K562 (cell line): ENCODE data around the gene HEG1. TPM values are rescaled to one million over a fixed set of nuclear protein-coding genes. Genes with fewer than 3 reads are reported as not detected.
A peak's percentile ranks its signal among the peaks of the same experiment; 100 is the strongest.

Experiments
- ATAC-seq: fragments of 200-7000 bp; cut with Tn5 transposase; 3 replicates; pipeline ENCODE4 v1.9.1; 2020; ENCODE audit warnings: moderate library complexity
- BruUV-seq: library from RNA; stranded (reverse); fragments of 400-500 nt; replicated peaks from 2 replicates; lab custom pipeline; 2021; lab: Mats Ljungman, UMichigan
- CTCF ChIA-PET: fragments of 300-600 bp; formaldehyde crosslinking; extraction: SDS; loops from one replicate; lab custom pipeline; 2021; ENCODE audit warnings: low intra/inter-chr PET ratio; lab: Yijun Ruan, JAX
- POLR2A ChIA-PET: fragments of 300-600, 350-650 bp; sonication (Branson Sonifier 250); formaldehyde crosslinking; extraction: SDS; loops from one replicate; lab custom pipeline; 2021; ENCODE audit warnings: antibody characterized with exemption, inconsistent platforms; lab: Yijun Ruan, JAX
- DNase-seq, 4 experiments: peaks; one replicate each; pipeline versions ENCODE4 v3.0.0 to v3.0.0-alpha.2; 2011 to 2018; ENCODE audit warnings: low spot score in 3 of 4, mixed read lengths in 3 of 4; ENCODE audit errors: extremely low read depth in 1 of 4
- FAIRE-seq: peaks from 2 replicates; lab custom pipeline; 2011; peaks lifted over from hg19 to GRCh38; lab: Jason Lieb, UNC
- H2AFZ ChIP-seq: 2 replicates; pipeline ENCODE4 v1.6.0; 2011; ENCODE audit warnings: low read depth, low read length, control low read depth, inconsistent platforms
- H3K27ac ChIP-seq: fragments of 200-600 bp; 3 replicates; pipeline ENCODE4 v1.8.0; 2011; ENCODE audit warnings: low read depth, mild to moderate bottlenecking, control low read depth, inconsistent platforms, low read length, moderate library complexity, mixed read lengths; ENCODE audit errors: extremely low read depth
- H3K27me3 ChIP-seq, 2 experiments: fragments of 300-600 bp in 1 of 2; 2 replicates in 1 of 2; 3 replicates in 1 of 2; pipeline versions ENCODE4 v1.6.0 to v1.8.0; 2011; ENCODE audit warnings: inconsistent platforms in 2 of 2, low read length in 2 of 2, mild to moderate bottlenecking in 1 of 2, mixed read lengths in 1 of 2, moderate library complexity in 1 of 2; ENCODE audit not compliant: control insufficient read depth in 2 of 2, insufficient read depth in 2 of 2
- H3K36me3 ChIP-seq: fragments of 300-600 bp; 3 replicates; pipeline ENCODE4 v1.8.0; 2011; ENCODE audit warnings: mild to moderate bottlenecking, low read length, inconsistent platforms; ENCODE audit not compliant: control insufficient read depth, insufficient read depth
- H3K4me1 ChIP-seq, 2 experiments: fragments of 200-600 bp in 1 of 2; replicated peaks in 1 of 2; 2 replicates in 1 of 2; 3 replicates in 1 of 2; pipeline versions ENCODE4 v1.5.1 to v1.8.0; 2011; ENCODE audit warnings: inconsistent platforms in 2 of 2, low read length in 2 of 2, mild to moderate bottlenecking in 1 of 2, mixed read lengths in 1 of 2, moderate library complexity in 1 of 2; ENCODE audit not compliant: control insufficient read depth in 2 of 2, insufficient read depth in 2 of 2
- H3K4me2 ChIP-seq: 2 replicates; pipeline ENCODE4 v1.6.1; 2011; ENCODE audit warnings: low read length, control low read depth, inconsistent platforms, mixed read lengths; ENCODE audit not compliant: insufficient read depth
- H3K4me3 ChIP-seq: fragments of 200-600 bp; sonication (generic), shearing (Covaris generic); 2 replicates; pipeline ENCODE4 v1.5.1; 2016; ENCODE audit warnings: control low read depth, inconsistent platforms
- H3K79me2 ChIP-seq: fragments of 200-600 bp; 3 replicates; pipeline ENCODE4 v1.8.0; 2011; ENCODE audit warnings: low read length, inconsistent platforms; ENCODE audit not compliant: control insufficient read depth, insufficient read depth
- H3K9ac ChIP-seq, 2 experiments: 2 replicates each; pipeline versions ENCODE4 v1.6.0 to v1.6.1; 2011; ENCODE audit warnings: low read depth in 2 of 2, low read length in 2 of 2, control low read depth in 1 of 2, inconsistent platforms in 1 of 2, mild to moderate bottlenecking in 1 of 2, mixed read lengths in 1 of 2; ENCODE audit not compliant: insufficient read depth in 1 of 2
- H3K9me1 ChIP-seq: one replicate; pipeline ENCODE4 v1.6.0; 2011; ENCODE audit warnings: inconsistent platforms, mild to moderate bottlenecking, low read length, moderate library complexity; ENCODE audit not compliant: control insufficient read depth, insufficient read depth
- H3K9me3 ChIP-seq: replicated peaks from 2 replicates; pipeline ENCODE4 v1.5.1; 2011; ENCODE audit warnings: low read depth, low read length, inconsistent platforms; ENCODE audit not compliant: control insufficient read depth, insufficient read depth
- H4K20me1 ChIP-seq: replicated peaks from 2 replicates; pipeline ENCODE4 v1.6.1; 2011; ENCODE audit warnings: low read length, inconsistent platforms, mixed read lengths; ENCODE audit not compliant: control insufficient read depth, insufficient read depth
- CBX2 ChIP-seq: fragments of 200-600 bp; sonication (generic); IDR thresholded peaks from one replicate; pipeline ENCODE4 v1.6.1; 2012; ENCODE audit warnings: mild to moderate bottlenecking, low read length, inconsistent platforms; ENCODE audit not compliant: insufficient read depth, poor library complexity, severe bottlenecking
- DPF2 ChIP-seq: fragments of 450-650 bp; IDR thresholded peaks from 2 replicates; pipeline ENCODE4 v1.6.1; 2016
- FOS ChIP-seq: IDR thresholded peaks from 3 replicates; pipeline ENCODE4 v1.6.1; 2011; ENCODE audit not compliant: insufficient read length; ENCODE audit errors: extremely low read depth
- TCF7 ChIP-seq: sonication (generic); IDR thresholded peaks from 2 replicates; pipeline ENCODE4 v1.6.1; 2016; ENCODE audit warnings: antibody characterized with exemption, borderline replicate concordance
- WGBS: fragments of 100-300 bp; shearing (Covaris generic); methylation state at CpG from one replicate; pipeline ENCODE4 v1.1.6; 2016; ENCODE audit warnings: low coverage, mixed read lengths; ENCODE audit not compliant: insufficient coverage; ENCODE audit errors: missing lambda C conversion rate; 5-methylcytosine and 5-hydroxymethylcytosine counted together
- in situ Hi-C: fragments of 300-500 bp; cut with MboI; formaldehyde crosslinking; loops from 4 replicates; pipeline ENCODE4 v1.15.0; 2018; ENCODE audit warnings: inconsistent platforms, mixed read lengths
- intact Hi-C: fragments of 100-400 bp; cut with micrococcal nuclease; formaldehyde crosslinking; loops from 2 replicates; pipeline ENCODE4 v1.14.2; 2022
- polyA plus RNA-seq, 8 experiments: library from polyadenylated mRNA; depleted of rRNA in 4 of 8; stranded (reverse) in 5 of 8; unstranded in 3 of 8; fragments of >200 nt; fragmentation: Nextera tagmentation in 2 of 8; fragmentation: Illumina TruSeq in 1 of 8; extraction: Ambion mirVana in 2 of 8; extraction: Trizol in 1 of 8; gene quantifications; 2 replicates each; pipeline versions ENCODE4 v1.2.1 to v1.2.3, GENCODE V29; 2011 to 2014; ENCODE audit warnings: inconsistent platforms in 1 of 8, missing spikeins in 1 of 8
- total RNA-seq, 7 experiments: library from RNA; depleted of rRNA in 6 of 7; stranded (reverse); fragments of >200 nt in 6 of 7; fragmentation: Illumina TruSeq in 2 of 7; extraction: Trizol in 2 of 7; gene quantifications; 2 replicates each; pipeline versions ENCODE4 v1.2.1 to v1.2.3, GENCODE V29; 2011 to 2021; ENCODE audit warnings: low replicate concordance in 1 of 7
- TF ChIP-seq, protein P1 (sequence below): fragments of 250-450 bp; sonication (Bioruptor Pico); IDR thresholded peaks from 2 replicates; pipeline ENCODE4 v1.5.0; 2020; ENCODE audit warnings: mild to moderate bottlenecking, borderline replicate concordance
- TF ChIP-seq, protein P2 (sequence below), 3 experiments: IDR thresholded peaks in 2 of 3; conservative IDR thresholded peaks in 1 of 3; 2 replicates each; pipeline ENCODE4 v1.5.1; 2011 to 2012; ENCODE audit warnings: low read length in 3 of 3, mild to moderate bottlenecking in 3 of 3, control low read depth in 2 of 3, improper control_type of control experiment in 1 of 3, inconsistent platforms in 1 of 3, low read depth in 1 of 3, mixed read lengths in 1 of 3, moderate library complexity in 1 of 3; ENCODE audit not compliant: insufficient read depth in 2 of 3
- TF ChIP-seq, protein P3 (sequence below), 2 experiments: IDR thresholded peaks; 2 replicates each; pipeline ENCODE4 v1.6.1; 2011; ENCODE audit warnings: borderline replicate concordance in 1 of 2, control low read depth in 1 of 2, low read depth in 1 of 2, low read length in 1 of 2, mild to moderate bottlenecking in 1 of 2, mixed read lengths in 1 of 2, moderate library complexity in 1 of 2; ENCODE audit not compliant: insufficient read depth in 1 of 2, insufficient read length in 1 of 2, poor library complexity in 1 of 2, severe bottlenecking in 1 of 2; ENCODE audit errors: extremely low read depth in 1 of 2
- TF ChIP-seq, protein P4 (sequence below): sonication (generic); IDR thresholded peaks from 2 replicates; pipeline ENCODE4 v1.6.1; 2016
- TF ChIP-seq, protein P5 (sequence below): sonication (generic); formaldehyde crosslinking; IDR thresholded peaks from 2 replicates; pipeline ENCODE4 v1.8.1; 2023; ENCODE audit warnings: missing genetic modification reagents, mild to moderate bottlenecking, borderline replicate concordance

HEG1 gene
- total and polyA plus RNA-seq, 9 of the 15 experiments (the other 6 are each of a cell fraction or from before 2014, with no cell fraction given): 0.24 TPM; not detected in 8

DNA sequence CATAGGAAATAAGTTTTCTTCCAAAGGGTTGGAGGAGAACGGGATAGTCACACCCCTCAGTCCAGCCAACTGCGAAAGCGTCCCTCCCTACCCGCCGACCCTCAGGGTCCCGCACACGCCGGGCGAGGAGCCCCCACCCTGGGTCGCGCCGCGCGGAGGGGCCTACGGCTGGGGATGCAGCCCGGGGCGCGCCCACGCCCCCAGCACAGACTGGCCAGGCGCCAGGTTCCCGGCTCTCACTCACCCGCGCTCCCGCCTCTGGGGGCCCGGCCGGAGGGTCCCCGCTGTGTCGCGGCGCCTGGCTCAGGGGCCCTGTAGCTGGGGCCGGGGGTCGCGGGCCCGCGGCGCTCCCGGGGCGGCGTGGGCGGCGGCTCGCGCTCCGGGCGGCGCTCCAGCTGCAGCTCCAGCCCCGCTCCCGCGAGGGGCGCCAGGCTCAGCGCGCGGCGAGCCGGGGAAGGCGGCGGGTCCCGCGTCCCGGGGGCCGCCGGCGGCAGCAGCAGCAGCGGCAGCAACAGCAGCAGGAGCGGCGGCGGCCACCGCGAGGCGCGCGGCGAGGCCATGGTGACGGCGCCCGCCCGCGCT lies 375 bp downstream of the HEG1 start:
- Histone ChIP-seq H3K9ac (no peak overlapping the region), H4K20me1 (no peaks in the 10 kb centered on the region), H3K27ac (no peak overlapping the region), H3K4me1 (peaks cover 0 to 11% of the 10 kb centered on the region in 2 experiments; a peak in 2 of 5 replicates), H3K9me1 (no peaks in the 10 kb centered on the region), H3K27me3 (peaks cover 25 to 50% of the 10 kb centered on the region in 2 experiments), H3K4me2 (no peak overlapping the region), H3K79me2 (no peaks in the 10 kb centered on the region), H3K4me3 (0 out of 2 replicates have a peak overlapping the region, but pooled peaks have one; percentile 26), H2AFZ (no peak overlapping the region), H3K36me3 (no peaks in the 10 kb centered on the region), H3K9me3 (no peaks in the 10 kb centered on the region)
- ChIA-PET POLR2A (no interaction called here), CTCF (no interaction called here)
- BruUV-seq: no TSS peak
- peak; percentile 2 to 34 (median 28) for DNase-seq
- no peak for FAIRE-seq
- in situ Hi-C loops: no loop called here
- WGBS: 2% methylated on average over 24 of the region's 78 CpGs
- intact Hi-C loops: no loop called here
- no peak; the same call in 2 of the 3 replicates for ATAC-seq
- TF ChIP-seq FOS (no peak), CBX2 (no peak), TCF7 (no peak), DPF2 (no peak)
- TF ChIP-seq, protein P1, sequence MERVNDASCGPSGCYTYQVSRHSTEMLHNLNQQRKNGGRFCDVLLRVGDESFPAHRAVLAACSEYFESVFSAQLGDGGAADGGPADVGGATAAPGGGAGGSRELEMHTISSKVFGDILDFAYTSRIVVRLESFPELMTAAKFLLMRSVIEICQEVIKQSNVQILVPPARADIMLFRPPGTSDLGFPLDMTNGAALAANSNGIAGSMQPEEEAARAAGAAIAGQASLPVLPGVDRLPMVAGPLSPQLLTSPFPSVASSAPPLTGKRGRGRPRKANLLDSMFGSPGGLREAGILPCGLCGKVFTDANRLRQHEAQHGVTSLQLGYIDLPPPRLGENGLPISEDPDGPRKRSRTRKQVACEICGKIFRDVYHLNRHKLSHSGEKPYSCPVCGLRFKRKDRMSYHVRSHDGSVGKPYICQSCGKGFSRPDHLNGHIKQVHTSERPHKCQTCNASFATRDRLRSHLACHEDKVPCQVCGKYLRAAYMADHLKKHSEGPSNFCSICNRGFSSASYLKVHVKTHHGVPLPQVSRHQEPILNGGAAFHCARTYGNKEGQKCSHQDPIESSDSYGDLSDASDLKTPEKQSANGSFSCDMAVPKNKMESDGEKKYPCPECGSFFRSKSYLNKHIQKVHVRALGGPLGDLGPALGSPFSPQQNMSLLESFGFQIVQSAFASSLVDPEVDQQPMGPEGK: no peak
- TF ChIP-seq, protein P2, sequence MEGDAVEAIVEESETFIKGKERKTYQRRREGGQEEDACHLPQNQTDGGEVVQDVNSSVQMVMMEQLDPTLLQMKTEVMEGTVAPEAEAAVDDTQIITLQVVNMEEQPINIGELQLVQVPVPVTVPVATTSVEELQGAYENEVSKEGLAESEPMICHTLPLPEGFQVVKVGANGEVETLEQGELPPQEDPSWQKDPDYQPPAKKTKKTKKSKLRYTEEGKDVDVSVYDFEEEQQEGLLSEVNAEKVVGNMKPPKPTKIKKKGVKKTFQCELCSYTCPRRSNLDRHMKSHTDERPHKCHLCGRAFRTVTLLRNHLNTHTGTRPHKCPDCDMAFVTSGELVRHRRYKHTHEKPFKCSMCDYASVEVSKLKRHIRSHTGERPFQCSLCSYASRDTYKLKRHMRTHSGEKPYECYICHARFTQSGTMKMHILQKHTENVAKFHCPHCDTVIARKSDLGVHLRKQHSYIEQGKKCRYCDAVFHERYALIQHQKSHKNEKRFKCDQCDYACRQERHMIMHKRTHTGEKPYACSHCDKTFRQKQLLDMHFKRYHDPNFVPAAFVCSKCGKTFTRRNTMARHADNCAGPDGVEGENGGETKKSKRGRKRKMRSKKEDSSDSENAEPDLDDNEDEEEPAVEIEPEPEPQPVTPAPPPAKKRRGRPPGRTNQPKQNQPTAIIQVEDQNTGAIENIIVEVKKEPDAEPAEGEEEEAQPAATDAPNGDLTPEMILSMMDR (IDR thresholded peaks at IDR 0.05 in 2 of 3, conservative IDR thresholded peaks at IDR 0.05 in 1 of 3; ENCODE audit: insufficient read depth in 2 of 3, low read depth in 1 of 3, low read length in 3 of 3): 0 out of 6 replicates have a peak, but pooled peaks of 1 of the 3 experiments have one; percentile 2
- TF ChIP-seq, protein P3, sequence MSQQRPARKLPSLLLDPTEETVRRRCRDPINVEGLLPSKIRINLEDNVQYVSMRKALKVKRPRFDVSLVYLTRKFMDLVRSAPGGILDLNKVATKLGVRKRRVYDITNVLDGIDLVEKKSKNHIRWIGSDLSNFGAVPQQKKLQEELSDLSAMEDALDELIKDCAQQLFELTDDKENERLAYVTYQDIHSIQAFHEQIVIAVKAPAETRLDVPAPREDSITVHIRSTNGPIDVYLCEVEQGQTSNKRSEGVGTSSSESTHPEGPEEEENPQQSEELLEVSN (IDR thresholded peaks at IDR 0.05; ENCODE audit: borderline replicate concordance in 1 of 2, extremely low read depth in 1 of 2, insufficient read depth in 1 of 2, insufficient read length in 1 of 2, low read depth in 1 of 2, low read length in 1 of 2, poor library complexity in 1 of 2, severe bottlenecking in 1 of 2): peak; percentile 9 to 64
- TF ChIP-seq, protein P4, sequence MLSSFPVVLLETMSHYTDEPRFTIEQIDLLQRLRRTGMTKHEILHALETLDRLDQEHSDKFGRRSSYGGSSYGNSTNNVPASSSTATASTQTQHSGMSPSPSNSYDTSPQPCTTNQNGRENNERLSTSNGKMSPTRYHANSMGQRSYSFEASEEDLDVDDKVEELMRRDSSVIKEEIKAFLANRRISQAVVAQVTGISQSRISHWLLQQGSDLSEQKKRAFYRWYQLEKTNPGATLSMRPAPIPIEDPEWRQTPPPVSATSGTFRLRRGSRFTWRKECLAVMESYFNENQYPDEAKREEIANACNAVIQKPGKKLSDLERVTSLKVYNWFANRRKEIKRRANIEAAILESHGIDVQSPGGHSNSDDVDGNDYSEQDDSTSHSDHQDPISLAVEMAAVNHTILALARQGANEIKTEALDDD: no peak
- TF ChIP-seq, protein P5, sequence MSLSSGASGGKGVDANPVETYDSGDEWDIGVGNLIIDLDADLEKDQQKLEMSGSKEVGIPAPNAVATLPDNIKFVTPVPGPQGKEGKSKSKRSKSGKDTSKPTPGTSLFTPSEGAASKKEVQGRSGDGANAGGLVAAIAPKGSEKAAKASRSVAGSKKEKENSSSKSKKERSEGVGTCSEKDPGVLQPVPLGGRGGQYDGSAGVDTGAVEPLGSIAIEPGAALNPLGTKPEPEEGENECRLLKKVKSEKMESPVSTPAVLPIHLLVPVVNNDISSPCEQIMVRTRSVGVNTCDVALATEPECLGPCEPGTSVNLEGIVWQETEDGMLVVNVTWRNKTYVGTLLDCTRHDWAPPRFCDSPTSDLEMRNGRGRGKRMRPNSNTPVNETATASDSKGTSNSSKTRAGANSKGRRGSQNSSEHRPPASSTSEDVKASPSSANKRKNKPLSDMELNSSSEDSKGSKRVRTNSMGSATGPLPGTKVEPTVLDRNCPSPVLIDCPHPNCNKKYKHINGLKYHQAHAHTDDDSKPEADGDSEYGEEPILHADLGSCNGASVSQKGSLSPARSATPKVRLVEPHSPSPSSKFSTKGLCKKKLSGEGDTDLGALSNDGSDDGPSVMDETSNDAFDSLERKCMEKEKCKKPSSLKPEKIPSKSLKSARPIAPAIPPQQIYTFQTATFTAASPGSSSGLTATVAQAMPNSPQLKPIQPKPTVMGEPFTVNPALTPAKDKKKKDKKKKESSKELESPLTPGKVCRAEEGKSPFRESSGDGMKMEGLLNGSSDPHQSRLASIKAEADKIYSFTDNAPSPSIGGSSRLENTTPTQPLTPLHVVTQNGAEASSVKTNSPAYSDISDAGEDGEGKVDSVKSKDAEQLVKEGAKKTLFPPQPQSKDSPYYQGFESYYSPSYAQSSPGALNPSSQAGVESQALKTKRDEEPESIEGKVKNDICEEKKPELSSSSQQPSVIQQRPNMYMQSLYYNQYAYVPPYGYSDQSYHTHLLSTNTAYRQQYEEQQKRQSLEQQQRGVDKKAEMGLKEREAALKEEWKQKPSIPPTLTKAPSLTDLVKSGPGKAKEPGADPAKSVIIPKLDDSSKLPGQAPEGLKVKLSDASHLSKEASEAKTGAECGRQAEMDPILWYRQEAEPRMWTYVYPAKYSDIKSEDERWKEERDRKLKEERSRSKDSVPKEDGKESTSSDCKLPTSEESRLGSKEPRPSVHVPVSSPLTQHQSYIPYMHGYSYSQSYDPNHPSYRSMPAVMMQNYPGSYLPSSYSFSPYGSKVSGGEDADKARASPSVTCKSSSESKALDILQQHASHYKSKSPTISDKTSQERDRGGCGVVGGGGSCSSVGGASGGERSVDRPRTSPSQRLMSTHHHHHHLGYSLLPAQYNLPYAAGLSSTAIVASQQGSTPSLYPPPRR (CRISPR knock-in tag): no peak
